ENCODE measurements around the gene PLA2G4E.
A peak's percentile ranks its signal among the peaks of the same experiment; 100 is the strongest.

Gene PLA2G4E

DNA sequence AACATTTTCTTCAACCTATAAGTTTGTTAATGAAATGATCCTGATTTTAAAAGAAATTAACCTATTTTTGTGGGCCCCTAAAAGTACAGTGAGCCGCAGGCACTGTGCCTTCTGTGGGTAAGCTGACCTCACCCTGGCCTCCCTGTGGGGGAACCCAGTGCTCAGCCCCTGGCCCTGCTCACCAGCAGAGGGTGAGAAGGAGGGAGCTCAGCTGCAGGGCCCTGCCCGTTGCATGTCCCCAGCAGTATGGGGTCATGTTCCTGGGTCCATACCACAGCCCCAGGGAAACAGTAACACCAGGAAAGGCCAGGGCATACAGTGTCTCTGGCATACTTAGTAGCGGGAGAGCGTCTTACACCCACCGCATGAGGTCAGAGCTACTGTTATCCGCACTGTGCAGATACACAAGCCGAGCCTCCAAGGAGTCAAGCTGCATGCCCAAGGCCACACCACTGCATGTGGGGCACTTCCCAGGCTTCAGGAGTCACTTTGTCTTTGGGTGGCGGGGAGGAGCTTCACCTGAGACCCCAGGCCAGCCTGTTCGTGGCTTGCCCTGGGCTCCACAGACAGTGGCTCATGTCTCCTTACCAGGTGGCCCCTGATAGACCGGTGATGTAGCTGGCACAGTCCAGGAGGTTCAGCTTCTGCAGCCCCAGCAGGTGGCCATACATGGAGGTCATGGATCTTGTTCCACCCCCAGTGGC is 25.9 kb downstream of the PLA2G4E start:
- no peaks in the 10 kb centered on the region for H3K27me3 Mint-ChIP-seq
- H3K9me3 Mint-ChIP-seq (ENCODE audit: low read depth) = no peaks in the 10 kb centered on the region
- H3K4me3 Mint-ChIP-seq = no peak overlapping the region
- no peaks in the 10 kb centered on the region for H3K36me3 Mint-ChIP-seq
- H3K27ac Mint-ChIP-seq = no peak overlapping the region
- no peaks in the 10 kb centered on the region for H3K4me1 Mint-ChIP-seq (ENCODE audit: low read depth)

DNA sequence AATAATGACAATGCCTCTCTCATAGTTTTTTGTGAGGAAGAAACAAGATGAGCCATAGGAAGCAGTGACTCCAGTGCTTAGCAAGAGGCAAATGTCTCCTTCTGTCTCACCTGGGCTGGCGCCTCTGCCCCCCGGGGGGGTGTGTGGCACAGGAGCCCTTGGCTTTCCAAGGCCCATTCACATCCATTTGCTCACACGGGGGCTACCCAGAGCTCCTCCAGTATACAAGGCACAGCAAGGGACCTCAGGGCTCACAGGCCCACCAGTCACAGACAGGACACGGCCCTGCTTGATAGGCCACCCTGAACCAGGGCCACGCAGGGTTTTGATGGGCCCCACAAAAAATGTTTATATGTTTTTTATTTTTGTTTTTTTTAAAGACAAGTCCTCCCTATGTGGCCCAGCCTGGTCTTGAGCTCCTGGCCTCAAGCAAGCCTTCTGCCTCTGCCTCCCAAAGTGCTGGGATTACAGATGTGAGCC is 26.6 kb downstream of the PLA2G4E start:
- H3K36me3 Mint-ChIP-seq = no peaks in the 10 kb centered on the region
- H3K27me3 Mint-ChIP-seq = no peaks in the 10 kb centered on the region
- H3K4me3 Mint-ChIP-seq = no peak overlapping the region
- no peaks in the 10 kb centered on the region for H3K4me1 Mint-ChIP-seq (ENCODE audit: low read depth)
- no peaks in the 10 kb centered on the region for H3K9me3 Mint-ChIP-seq (ENCODE audit: low read depth)
- H3K27ac Mint-ChIP-seq = no peak overlapping the region

DNA sequence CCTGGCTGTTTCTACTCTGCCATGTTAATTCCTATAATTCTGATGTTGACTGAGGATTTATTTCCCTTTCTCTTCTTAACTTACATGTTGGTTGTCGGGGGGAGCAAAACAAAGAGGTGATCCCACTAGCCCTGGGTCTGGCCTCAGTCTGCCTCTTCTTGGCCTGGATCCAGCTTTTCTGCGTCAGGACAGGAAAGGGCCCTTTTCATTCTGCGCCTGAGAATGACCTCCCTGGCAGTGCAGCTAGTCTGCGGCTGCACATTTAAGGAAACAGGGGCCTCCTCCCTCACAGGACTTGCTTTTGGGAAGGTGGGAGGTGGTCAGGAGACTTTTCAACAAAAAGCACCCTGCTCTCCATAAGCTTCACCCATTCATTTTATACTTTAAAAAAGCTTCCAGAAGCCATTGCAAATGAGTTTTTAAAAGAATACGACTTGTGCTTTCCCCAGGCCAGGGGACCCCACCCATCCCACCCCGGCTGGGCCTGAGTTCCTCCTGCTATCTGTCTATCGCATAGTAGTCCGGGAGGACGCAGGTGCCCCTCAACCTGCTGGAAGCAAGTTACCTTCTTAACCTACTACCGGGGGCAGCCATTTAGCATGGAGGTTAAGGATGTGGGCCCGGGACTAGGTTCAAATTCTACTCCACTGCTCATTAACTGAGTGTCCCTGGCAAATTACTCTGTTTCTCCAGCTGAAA is 27.2 kb downstream of the PLA2G4E start:
- Mint-ChIP-seq H3K36me3 (no peaks in the 10 kb centered on the region), H3K27me3 (no peaks in the 10 kb centered on the region), H3K4me1 (ENCODE audit: low read depth) (no peaks in the 10 kb centered on the region), H3K4me3 (no peak overlapping the region), H3K27ac (no peak overlapping the region), H3K9me3 (ENCODE audit: low read depth) (no peaks in the 10 kb centered on the region)

DNA sequence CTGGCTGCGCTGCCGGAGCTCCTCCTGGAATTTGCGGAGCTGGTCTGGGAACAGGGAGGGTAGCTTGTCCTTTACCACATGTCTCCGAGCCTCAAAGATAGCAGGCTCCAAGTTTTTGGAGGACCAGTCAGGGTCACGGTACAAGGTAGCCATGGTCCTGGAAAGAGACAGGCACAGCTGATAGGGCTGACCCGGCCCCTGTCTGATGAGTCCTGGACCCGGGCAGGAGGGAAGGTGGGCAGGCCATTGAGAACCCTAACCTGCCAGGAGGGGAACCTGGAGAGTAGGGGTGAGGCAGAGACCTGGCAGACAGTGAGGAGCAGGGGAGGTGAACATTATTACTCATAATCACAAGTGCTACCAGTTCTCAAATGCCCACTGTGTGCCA is 28.0 kb downstream of the PLA2G4E start:
- Mint-ChIP-seq H3K4me1 (ENCODE audit: low read depth) (no peaks in the 10 kb centered on the region), H3K36me3 (no peaks in the 10 kb centered on the region), H3K27ac (no peak overlapping the region), H3K9me3 (ENCODE audit: low read depth) (no peaks in the 10 kb centered on the region), H3K4me3 (no peak overlapping the region), H3K27me3 (no peaks in the 10 kb centered on the region)

DNA sequence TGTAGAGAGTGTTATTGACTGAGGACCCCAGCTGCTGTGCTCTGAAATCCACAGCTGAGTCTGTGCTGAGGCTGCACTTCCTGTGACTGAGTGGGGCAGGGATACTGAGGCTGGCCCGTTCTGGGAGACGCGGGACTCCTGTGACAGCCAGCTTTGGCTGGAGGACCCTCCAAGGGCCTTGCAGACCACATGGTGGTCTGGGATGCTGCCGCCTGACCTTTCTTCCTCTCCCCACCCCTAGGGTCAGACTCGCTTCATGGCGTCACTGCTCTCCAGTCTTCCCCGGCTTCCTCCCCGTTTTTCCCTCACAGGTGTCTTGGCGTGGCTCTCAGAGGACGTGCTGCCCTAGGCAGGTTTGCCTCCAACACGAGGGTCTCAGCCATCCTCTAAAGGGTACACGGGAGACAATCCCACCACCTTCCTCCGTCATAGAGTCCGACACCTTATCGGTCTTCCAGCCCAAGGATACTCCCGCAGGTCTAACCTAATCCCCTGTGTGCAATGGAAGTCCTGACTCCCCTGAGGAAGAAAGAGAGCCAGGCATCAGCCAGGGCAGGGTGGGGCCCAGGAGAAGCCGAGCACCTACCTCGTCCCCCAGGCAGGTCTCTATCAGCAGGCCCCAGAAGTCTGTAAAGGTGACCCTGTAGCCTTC is 28.6 kb downstream of the PLA2G4E start:
- H3K4me3 Mint-ChIP-seq = no peak overlapping the region

DNA sequence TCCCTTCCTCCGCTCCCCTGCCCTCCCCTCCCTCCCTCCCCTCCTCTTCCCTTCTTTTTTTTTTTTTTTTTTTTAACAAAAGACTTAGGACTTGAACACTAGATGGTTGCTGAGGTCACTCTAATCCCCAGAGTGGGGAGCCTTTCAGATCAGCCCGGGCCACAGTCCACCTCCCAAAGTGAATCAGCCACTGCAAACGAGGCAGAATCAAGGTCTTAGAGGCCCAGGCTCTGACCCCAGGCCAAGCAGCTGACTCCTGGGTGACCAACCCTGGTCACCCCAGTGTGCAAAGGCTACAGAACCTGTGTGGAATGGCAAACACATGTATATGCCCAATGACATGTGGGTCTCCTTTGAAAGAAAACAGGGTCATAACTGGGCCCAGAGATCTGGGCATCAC is 30.2 kb downstream of the PLA2G4E start:
- H3K9me3 Mint-ChIP-seq (ENCODE audit: low read depth) = no peaks in the 10 kb centered on the region
- no peak overlapping the region for H3K27ac Mint-ChIP-seq
- H3K27me3 Mint-ChIP-seq = no peaks in the 10 kb centered on the region
- no peak overlapping the region for H3K4me3 Mint-ChIP-seq
- H3K4me1 Mint-ChIP-seq (ENCODE audit: low read depth) = no peaks in the 10 kb centered on the region
- no peaks in the 10 kb centered on the region for H3K36me3 Mint-ChIP-seq

More for the DNA sequence above, 28.6 kb downstream of the PLA2G4E start:
- Mint-ChIP-seq H3K27ac (no peak overlapping the region), H3K36me3 (no peaks in the 10 kb centered on the region), H3K9me3 (ENCODE audit: low read depth) (no peaks in the 10 kb centered on the region), H3K27me3 (no peaks in the 10 kb centered on the region), H3K4me1 (ENCODE audit: low read depth) (no peaks in the 10 kb centered on the region)

DNA sequence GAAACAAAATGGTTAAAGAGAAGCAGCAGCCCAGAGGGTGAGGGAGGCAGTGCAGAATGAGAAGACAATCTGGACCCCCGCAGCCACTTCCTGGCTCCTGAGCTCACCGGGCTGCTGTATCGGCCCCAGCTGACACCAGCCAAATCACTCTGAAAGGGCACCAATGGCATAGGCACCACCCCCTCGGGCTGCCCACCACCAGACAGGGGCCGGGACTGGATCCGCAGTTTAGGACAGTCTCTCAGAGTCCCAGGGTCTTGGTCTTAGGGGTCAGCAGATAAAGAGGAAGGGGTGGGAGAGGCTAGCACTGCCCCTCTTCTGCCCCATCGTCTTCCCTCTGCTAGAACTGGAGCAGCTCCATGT is 30.6 kb downstream of the PLA2G4E start:
- H3K27me3 Mint-ChIP-seq = no peaks in the 10 kb centered on the region
- no peaks in the 10 kb centered on the region for H3K9me3 Mint-ChIP-seq (ENCODE audit: low read depth)
- no peak overlapping the region for H3K4me3 Mint-ChIP-seq
- H3K4me1 Mint-ChIP-seq (ENCODE audit: low read depth) = no peaks in the 10 kb centered on the region
- no peaks in the 10 kb centered on the region for H3K36me3 Mint-ChIP-seq
- no peak overlapping the region for H3K27ac Mint-ChIP-seq

DNA sequence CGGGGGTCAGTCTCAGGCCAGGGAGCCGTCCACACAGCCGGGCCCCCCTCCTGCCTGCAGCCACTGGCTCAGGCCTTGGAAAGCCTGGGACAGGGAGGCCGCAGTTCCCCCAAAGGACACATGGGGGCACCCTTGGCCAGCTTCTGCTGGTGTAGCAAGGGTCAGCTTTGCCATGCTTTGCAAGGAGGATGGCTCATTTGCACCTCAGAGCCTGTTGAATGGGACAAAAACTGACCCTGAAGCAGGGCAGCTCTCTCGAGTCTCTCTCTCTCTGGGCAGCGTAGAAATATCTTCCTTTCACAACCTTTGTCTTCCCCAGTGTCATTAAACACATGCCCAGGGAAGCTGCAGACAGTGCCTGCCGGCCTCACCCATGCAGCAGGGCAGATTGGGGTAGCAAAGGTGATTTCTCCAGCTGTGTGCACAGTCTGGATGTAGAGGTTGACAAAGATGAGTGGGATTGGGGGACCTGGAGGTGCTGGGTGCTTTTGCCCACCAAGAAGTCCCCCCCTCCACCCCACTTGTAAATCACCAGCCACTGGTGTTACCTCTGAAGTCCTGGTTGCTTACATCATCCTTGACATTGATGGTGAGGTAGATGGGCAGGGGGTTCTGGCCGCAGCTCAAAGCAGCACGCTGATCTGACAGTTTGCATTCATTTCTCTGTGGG is 31.1 kb downstream of the PLA2G4E start:
- Mint-ChIP-seq H3K9me3 (ENCODE audit: low read depth) (no peaks in the 10 kb centered on the region), H3K27ac (no peak overlapping the region), H3K36me3 (no peaks in the 10 kb centered on the region), H3K4me1 (ENCODE audit: low read depth) (no peaks in the 10 kb centered on the region), H3K27me3 (no peaks in the 10 kb centered on the region), H3K4me3 (no peak overlapping the region)

DNA sequence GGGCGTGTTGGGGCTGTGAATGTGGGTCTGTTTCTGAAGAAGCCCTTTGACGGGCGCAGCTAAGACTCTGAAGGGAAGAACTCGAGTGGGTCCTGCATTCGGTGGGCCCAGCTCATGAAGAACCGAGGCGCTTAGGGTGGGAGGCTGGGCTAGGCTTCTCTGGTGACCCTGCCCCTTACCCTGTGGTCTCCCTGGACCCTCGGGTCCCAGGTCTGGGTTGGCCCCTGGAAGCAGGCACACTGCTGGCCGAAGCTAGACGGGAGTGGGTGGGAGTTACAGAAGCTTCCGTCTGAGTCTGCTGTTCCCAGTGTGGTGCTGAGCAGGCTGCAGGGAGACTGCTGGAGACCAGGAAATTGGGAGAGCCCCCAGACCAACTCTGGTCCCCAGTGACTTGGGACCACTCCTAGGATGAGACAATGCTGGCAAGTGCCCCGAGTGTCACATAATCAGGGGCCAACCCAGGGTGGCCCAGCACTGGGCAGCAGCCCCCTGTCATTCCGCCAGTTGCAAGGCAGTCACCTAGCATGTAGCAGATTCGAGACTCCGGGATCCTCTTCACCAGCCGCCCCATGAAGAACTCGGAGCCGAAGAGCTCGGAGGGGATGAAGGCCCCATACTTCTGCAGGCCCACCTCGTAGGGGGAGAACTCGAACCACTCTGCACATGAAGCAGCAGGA is 31.8 kb downstream of the PLA2G4E start:
- Mint-ChIP-seq H3K27me3 (no peaks in the 10 kb centered on the region), H3K4me1 (ENCODE audit: low read depth) (no peaks in the 10 kb centered on the region), H3K27ac (no peak overlapping the region), H3K36me3 (no peaks in the 10 kb centered on the region), H3K4me3 (no peak overlapping the region), H3K9me3 (ENCODE audit: low read depth) (no peaks in the 10 kb centered on the region)

DNA sequence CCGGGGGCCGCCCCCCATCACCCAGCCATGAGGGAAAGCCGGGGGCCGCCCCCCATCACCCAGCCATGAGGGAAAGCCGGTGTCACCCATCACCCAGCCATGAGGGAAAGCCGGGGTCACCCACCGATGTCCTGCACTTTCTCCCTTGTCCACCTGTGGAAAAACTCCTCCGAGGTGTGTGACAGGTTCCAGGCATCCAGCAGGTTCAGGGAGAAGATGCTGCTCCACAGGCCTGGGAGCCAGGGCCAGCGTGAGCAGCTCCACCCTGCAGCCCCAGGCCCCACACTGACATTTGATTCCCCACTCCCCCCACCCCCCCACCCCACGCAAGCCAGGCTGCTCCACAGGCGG is 32.9 kb downstream of the PLA2G4E start:
- H3K36me3 Mint-ChIP-seq = no peaks in the 10 kb centered on the region
- no peaks in the 10 kb centered on the region for H3K9me3 Mint-ChIP-seq (ENCODE audit: low read depth)
- H3K4me1 Mint-ChIP-seq (ENCODE audit: low read depth) = no peaks in the 10 kb centered on the region
- H3K4me3 Mint-ChIP-seq = no peak overlapping the region
- no peak overlapping the region for H3K27ac Mint-ChIP-seq
- H3K27me3 Mint-ChIP-seq = no peaks in the 10 kb centered on the region

DNA sequence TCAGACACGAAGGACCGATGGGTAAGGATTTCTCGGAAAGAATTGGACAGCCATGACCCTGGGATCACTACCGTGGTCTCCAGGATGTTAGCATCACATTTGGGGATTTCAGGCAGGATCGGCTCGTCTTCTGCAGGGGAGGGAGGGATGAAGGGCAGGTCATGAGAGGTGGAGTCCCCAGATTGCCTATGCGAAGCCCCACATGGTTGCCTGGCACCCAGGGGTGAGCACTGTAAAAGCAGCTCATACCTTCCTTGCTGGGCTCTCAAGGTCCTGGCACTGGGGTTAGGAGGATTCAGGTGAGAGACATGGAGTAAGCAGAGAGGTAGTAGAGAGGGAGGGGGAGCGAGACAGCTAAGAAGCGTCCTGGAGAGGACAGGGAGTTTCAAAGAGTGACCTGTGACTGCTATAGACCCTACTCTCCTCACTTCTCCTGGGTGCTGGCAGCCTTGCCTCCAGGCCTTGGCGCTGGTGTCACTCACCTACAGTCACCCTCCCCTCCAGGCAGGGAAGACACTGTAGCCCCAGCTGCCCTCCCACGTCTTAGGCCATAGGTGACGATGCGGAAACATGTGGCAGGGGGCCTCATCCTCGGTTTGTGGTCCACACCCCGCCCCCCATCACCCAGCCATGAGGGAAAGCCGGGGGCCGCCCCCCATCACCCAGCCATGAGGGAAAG is 33.5 kb downstream of the PLA2G4E start:
- Mint-ChIP-seq H3K4me3 (no peak overlapping the region), H3K36me3 (no peaks in the 10 kb centered on the region), H3K9me3 (ENCODE audit: low read depth) (no peaks in the 10 kb centered on the region), H3K4me1 (ENCODE audit: low read depth) (no peaks in the 10 kb centered on the region), H3K27ac (peak overlapping the region; percentile 61), H3K27me3 (no peaks in the 10 kb centered on the region)

DNA sequence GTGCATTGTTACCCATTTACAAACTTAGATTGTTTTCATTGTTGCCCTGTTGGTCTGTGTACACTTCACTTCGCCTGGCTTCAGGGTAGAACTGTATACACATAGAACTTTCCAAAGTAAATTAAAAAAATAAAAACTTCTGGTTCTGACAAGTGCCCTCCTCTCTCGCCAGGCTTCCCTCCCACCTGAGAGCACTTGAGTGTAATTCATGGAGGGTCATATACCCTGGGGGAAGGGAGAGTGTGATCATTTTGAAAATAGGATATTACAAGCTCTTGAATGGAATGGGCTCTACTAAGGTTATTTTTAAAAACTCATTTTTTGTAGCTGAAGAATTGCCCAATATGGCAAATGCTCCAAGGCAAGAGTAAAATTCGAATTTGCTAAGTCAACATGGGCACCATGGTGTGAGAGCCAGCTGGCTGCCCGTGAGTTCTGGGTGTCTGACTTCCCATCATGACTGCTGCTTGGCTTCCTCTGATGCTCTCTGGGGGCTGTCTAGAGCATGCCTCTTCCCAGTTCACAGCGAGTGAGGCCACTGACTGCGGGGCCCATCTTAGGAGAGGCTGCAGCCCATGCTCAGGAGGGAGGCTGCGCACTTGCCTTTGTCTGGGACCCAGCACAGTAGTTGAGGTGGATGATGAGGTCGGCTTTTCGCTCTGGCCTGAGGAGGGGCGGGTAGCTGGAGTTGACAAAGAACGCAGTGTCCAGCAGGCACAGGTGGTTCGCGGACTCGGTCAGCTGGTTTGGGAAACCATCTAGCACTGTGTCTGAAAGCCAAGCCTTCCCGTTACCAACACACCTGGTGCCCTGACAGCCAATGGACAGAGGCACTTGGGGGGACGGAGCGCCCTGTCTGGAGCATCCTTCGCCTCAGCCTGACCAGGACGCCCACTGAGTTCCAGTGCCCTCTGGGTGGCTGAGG is 35.3 kb downstream of the PLA2G4E start:
- no peak overlapping the region for H3K27ac Mint-ChIP-seq
- no peaks in the 10 kb centered on the region for H3K27me3 Mint-ChIP-seq
- H3K4me1 Mint-ChIP-seq (ENCODE audit: low read depth) = no peaks in the 10 kb centered on the region
- no peaks in the 10 kb centered on the region for H3K9me3 Mint-ChIP-seq (ENCODE audit: low read depth)
- no peaks in the 10 kb centered on the region for H3K36me3 Mint-ChIP-seq
- H3K4me3 Mint-ChIP-seq = no peak overlapping the region

DNA sequence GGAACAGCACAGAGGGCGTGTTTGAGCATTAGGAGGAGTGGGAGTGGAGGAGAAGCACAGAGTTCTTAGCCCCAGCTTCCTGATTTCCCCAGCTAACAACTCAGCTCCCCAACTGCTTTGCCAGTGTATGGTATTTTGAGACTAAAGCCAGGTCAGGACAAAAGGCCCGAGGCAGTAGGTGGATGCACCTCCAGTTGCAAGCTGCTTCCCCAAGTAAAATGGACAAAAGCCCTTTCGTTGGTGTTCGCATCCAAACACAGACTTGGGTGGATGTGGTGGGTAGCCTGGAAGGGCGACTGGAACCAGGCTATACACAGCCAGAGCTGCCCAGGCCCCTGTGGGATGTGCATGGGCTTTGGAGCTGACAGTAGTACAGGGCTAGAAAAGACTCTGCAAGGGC is 36.2 kb downstream of the PLA2G4E start:
- no peak overlapping the region for H3K27ac Mint-ChIP-seq
- H3K9me3 Mint-ChIP-seq (ENCODE audit: low read depth) = no peaks in the 10 kb centered on the region
- no peaks in the 10 kb centered on the region for H3K4me1 Mint-ChIP-seq (ENCODE audit: low read depth)
- no peak overlapping the region for H3K4me3 Mint-ChIP-seq
- no peaks in the 10 kb centered on the region for H3K36me3 Mint-ChIP-seq
- H3K27me3 Mint-ChIP-seq = no peaks in the 10 kb centered on the region
